KMS-11 (cell line): ENCODE measurements around the gene VPS33A.

ENCODE experiments used
- H2AFZ ChIP-seq: fragments of 200-600 bp; sonication (generic); 2 replicates; pipeline ENCODE4 v1.6.1; 2016; ENCODE audit warnings: antibody characterized with exemption, mixed run types, low read depth
- H3K27ac ChIP-seq: fragments of 200-600 bp; sonication (generic); 2 replicates; pipeline ENCODE4 v1.6.1; 2016; ENCODE audit warnings: mild to moderate bottlenecking, mixed run types
- H3K27me3 ChIP-seq: fragments of 200-600 bp; sonication (generic); 2 replicates; pipeline ENCODE4 v1.6.1; 2017; ENCODE audit warnings: mild to moderate bottlenecking, low read depth, mixed run types, moderate library complexity; ENCODE audit not compliant: insufficient read depth
- H3K36me3 ChIP-seq: fragments of 200-600 bp; sonication (generic); 2 replicates; pipeline ENCODE4 v1.6.1; 2017; ENCODE audit warnings: mild to moderate bottlenecking, mixed run types; ENCODE audit not compliant: insufficient read depth
- H3K4me1 ChIP-seq: fragments of 200-600 bp; sonication (generic); 2 replicates; pipeline ENCODE4 v1.6.1; 2016; ENCODE audit warnings: mild to moderate bottlenecking, low read depth, mixed run types; ENCODE audit not compliant: poor library complexity, severe bottlenecking
- H3K4me2 ChIP-seq: fragments of 200-600 bp; sonication (generic); 2 replicates; pipeline ENCODE4 v1.7.0; 2016; ENCODE audit warnings: mild to moderate bottlenecking, mixed run types
- H3K4me3 ChIP-seq: fragments of 200-600 bp; sonication (generic); IDR thresholded peaks from 2 replicates; pipeline ENCODE4 v1.6.1; 2017; ENCODE audit warnings: low read depth, low read length, mixed read lengths; ENCODE audit not compliant: insufficient read depth
- H3K79me2 ChIP-seq: fragments of 200-600 bp; sonication (generic); 2 replicates; pipeline ENCODE4 v1.6.1; 2016; ENCODE audit warnings: low read depth, mixed run types; ENCODE audit not compliant: insufficient read depth
- H3K9ac ChIP-seq: fragments of 200-600 bp; sonication (generic); 2 replicates; pipeline ENCODE4 v1.6.1; 2016; ENCODE audit warnings: mild to moderate bottlenecking, mixed run types
- H4K20me1 ChIP-seq: fragments of 200-600 bp; sonication (generic); 2 replicates; pipeline ENCODE4 v1.6.1; 2016; ENCODE audit warnings: mild to moderate bottlenecking, mixed run types; ENCODE audit not compliant: insufficient read depth
- CTCF ChIP-seq: fragments of 200-600 bp; sonication (generic); conservative IDR thresholded peaks from 2 replicates; pipeline ENCODE4 v1.6.1; 2017; ENCODE audit warnings: low read depth, mild to moderate bottlenecking, antibody characterized with exemption, low read length, moderate library complexity, mixed read lengths

VPS33A gene

GRCh38 chr12:122187466-122187865, 78.8 kb downstream of the VPS33A start:
- no peaks in the 10 kb centered on the region for H3K4me1 ChIP-seq
- H3K36me3 ChIP-seq, result no peaks in the 10 kb centered on the region
- H2AFZ ChIP-seq, result no peak overlapping the region
- H4K20me1 ChIP-seq, result no peaks in the 10 kb centered on the region
- H3K27ac ChIP-seq, result no peak overlapping the region
- no peaks in the 10 kb centered on the region for H3K79me2 ChIP-seq
- H3K27me3 ChIP-seq, result no peaks in the 10 kb centered on the region
- H3K4me3 ChIP-seq, result no peak overlapping the region
- TF ChIP-seq CTCF, result no peak
- no peak overlapping the region for H3K4me2 ChIP-seq
- no peak overlapping the region for H3K9ac ChIP-seq

GRCh38 chr12:122185494-122186082, 80.7 kb downstream of the VPS33A start:
- no peak overlapping the region for H2AFZ ChIP-seq
- no peaks in the 10 kb centered on the region for H4K20me1 ChIP-seq
- no peaks in the 10 kb centered on the region for H3K4me1 ChIP-seq
- no peak overlapping the region for H3K9ac ChIP-seq
- H3K79me2 ChIP-seq, result no peaks in the 10 kb centered on the region
- no peaks in the 10 kb centered on the region for H3K36me3 ChIP-seq
- no peaks in the 10 kb centered on the region for H3K27me3 ChIP-seq
- no peak overlapping the region for H3K27ac ChIP-seq
- no peak for TF ChIP-seq CTCF
- no peak overlapping the region for H3K4me2 ChIP-seq
- no peak overlapping the region for H3K4me3 ChIP-seq

- H3K4me1 ChIP-seq, result no peaks in the 10 kb centered on the region
- no peak for TF ChIP-seq CTCF
- H3K4me2 ChIP-seq, result no peak overlapping the region
- no peak overlapping the region for H2AFZ ChIP-seq
- no peaks in the 10 kb centered on the region for H3K36me3 ChIP-seq
- no peak overlapping the region for H3K4me3 ChIP-seq
- no peak overlapping the region for H3K9ac ChIP-seq
- no peaks in the 10 kb centered on the region for H4K20me1 ChIP-seq
- H3K79me2 ChIP-seq, result no peaks in the 10 kb centered on the region
- H3K27me3 ChIP-seq, result no peaks in the 10 kb centered on the region
- H3K27ac ChIP-seq, result no peak overlapping the region
These were observed 81.2 kb downstream of the VPS33A start for GRCh38 chr12:122185079-122185478.

GRCh38 chr12:122184517-122184916, 81.8 kb downstream of the VPS33A start:
- no peak overlapping the region for H3K27ac ChIP-seq
- no peaks in the 10 kb centered on the region for H3K36me3 ChIP-seq
- H4K20me1 ChIP-seq, result no peaks in the 10 kb centered on the region
- H3K9ac ChIP-seq, result no peak overlapping the region
- no peak overlapping the region for H3K4me3 ChIP-seq
- H3K27me3 ChIP-seq, result no peaks in the 10 kb centered on the region
- H3K4me2 ChIP-seq, result no peak overlapping the region
- H3K79me2 ChIP-seq, result no peaks in the 10 kb centered on the region
- no peak for TF ChIP-seq CTCF
- H2AFZ ChIP-seq, result no peak overlapping the region
- H3K4me1 ChIP-seq, result no peaks in the 10 kb centered on the region

GRCh38 chr12:122183588-122183940, 82.7 kb downstream of the VPS33A start:
- no peak overlapping the region for H3K4me2 ChIP-seq
- H3K36me3 ChIP-seq, result no peaks in the 10 kb centered on the region
- no peak overlapping the region for H3K27ac ChIP-seq
- no peaks in the 10 kb centered on the region for H3K4me1 ChIP-seq
- H3K27me3 ChIP-seq, result no peaks in the 10 kb centered on the region
- no peak overlapping the region for H3K9ac ChIP-seq
- H3K4me3 ChIP-seq, result no peak overlapping the region
- no peaks in the 10 kb centered on the region for H3K79me2 ChIP-seq
- H2AFZ ChIP-seq, result no peak overlapping the region
- no peaks in the 10 kb centered on the region for H4K20me1 ChIP-seq
- TF ChIP-seq CTCF, result no peak
